ENCODE measurements around the gene PLA2G2E. TPM values are rescaled to one million over a fixed set of nuclear protein-coding genes. Genes with fewer than 3 reads are reported as not detected.
"Not testable (repeated sequence)": the region's sequence is repeated elsewhere in the genome, so short reads cannot be mapped to it uniquely, and the experiment has no call there.

Gene PLA2G2E
- polyA plus RNA-seq, 3 donors, result not detected

DNA sequence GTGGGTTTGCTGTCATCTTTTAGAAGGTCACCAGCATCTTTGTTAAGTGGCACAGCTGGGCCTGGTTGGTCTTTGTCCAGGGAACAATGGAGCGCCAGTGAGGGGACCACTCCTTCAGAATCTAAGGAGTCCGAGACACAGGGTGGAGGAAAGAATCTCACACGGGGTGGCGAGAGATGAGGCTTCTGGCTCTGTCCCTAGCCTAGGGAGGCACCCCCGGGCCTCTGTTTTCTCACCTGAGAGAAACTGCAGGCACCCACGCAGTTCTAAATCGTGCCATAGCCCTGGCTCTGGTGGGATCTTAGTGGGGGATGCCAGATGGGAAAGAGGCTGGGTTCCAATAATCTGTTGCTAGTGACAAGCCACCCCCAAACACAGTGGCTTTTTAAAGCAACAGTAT lies 10.9 kb upstream of the PLA2G2E start:
- no peak for DNase-seq (ENCODE audit: low read depth in 3 of 3, low spot score in 2 of 3)

DNA sequence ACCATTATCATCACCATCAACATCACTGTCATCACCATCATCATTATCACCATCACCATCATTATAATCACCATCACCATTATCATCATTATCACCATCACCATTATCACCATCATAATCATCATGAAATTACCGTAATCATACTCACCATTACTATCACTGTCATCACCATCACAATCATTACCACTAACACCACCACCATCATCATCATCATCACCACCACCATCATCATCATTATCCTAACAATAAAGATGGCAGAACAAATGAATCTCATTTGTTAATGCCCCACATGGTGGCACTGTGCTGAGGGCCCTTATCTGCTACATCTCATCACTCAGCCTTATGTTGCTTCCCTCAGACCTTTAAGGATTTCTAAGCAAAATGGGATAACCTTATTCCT lies 9.4 kb upstream of the PLA2G2E start:
- no peak for DNase-seq (ENCODE audit: low read depth in 3 of 3, low spot score in 2 of 3)

DNA sequence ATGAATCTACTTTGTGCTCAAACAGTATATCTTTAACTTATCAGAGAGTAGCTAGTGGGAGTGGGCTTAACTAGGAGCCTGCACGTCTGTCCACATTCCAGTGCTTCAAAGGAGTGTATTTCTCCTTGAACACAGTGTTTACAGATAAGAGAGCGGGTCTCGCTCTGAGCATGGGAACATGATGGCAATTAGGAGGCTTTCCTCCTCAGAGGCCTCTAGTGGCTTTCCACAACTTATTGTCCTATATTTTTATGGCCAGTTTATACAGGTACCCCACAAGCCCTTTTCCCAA lies 3.7 kb upstream of the PLA2G2E start:
- DNase-seq (ENCODE audit: low read depth in 3 of 3, low spot score in 2 of 3), result not testable (repeated sequence)

DNA sequence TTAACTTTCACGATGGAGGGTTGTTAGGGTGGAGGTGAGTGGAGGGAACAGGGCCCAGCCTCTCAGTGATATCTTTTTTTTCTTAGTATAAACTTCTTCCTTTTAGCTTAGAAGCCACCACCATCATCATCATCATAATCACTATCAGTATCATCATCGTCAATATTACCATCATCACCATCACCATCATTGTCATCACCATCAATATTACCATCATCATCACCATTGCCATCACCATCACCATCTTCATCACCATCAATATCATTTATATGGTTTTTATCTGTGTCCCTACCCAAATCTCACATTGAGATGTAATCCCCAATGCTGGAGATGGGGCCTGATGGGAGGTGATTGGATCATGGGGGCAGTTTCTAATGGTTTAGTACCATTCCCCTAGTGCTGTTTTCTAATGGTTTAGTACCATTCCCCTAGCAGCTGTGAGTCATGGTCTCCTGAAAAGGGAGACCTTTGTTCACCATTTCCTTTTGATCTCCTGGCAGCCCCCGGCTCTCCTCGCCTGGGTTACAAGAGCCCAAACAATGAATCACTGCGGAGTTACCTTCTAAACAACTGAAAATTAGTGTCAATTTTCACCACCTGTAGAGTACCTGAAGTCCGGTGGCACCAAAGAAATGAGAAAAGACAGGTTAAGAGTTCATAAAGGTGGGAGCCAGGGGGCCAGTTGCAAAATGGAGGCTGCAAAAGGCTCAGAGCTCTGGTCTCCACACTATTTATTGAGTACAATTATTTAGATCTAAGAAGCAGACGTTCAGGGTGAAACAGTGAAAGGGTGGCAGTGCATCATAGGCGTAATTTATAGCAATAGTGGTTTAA lies 3.1 kb upstream of the PLA2G2E start:
- no peak for DNase-seq (ENCODE audit: low read depth in 3 of 3, low spot score in 2 of 3)

DNA sequence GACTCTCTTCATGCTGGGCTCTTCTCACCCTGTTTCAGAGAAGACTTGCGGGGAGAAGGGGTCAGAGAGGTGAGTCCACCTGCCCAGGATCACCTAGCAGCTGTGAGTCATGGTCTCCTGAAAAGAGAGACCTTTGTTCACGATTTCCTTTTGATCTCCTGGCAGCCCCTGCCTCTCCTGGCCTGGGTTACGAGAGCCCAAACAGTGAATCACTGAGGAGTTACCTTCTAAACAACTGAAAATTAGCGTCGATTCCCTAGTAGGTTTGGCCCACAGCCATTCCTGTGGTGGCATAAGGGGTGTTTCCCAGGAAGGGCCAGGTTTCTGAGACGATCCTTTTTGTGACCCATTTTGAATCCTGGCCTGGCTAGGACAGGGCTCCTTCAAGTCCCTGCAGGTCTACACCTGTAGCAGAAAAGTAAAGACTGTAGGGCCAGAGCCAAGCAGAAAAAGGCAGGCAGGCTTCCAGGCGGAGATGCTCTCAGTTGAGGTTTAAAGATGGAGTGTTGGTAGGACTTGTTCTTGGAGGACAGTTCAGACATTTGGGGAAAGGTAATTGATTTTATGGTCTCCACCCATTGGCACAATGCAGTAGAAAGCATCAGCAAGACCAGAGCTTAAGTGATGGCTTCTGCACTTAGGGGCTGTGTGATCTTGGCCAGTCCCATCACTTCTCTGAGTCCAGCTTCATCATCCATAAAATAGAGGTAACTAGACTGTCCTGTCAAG lies 2.1 kb upstream of the PLA2G2E start:
- DNase-seq (ENCODE audit: low read depth in 3 of 3, low spot score in 2 of 3), result no peak

DNA sequence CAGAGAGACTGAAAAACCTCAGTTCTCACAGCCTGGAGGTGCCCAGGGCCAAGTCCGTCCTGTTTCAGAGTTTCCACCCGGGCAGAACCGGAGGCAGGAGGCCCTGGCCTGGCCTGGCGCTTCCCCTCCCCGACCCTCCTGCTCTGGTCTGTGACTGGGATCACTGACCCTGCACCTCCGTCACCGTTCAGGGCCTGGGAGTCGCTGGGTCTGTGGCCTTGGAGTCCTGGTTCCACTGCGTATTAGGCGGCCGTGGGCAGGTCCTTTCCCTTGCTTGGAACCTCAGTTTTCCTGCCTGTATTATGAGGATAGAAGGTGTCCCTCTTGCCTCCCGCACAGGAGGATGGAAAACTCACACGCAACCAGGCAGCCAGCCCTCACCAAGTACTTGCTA lies 533 bp upstream of the PLA2G2E start:
- no peak for DNase-seq (ENCODE audit: low read depth in 3 of 3, low spot score in 2 of 3)

DNA sequence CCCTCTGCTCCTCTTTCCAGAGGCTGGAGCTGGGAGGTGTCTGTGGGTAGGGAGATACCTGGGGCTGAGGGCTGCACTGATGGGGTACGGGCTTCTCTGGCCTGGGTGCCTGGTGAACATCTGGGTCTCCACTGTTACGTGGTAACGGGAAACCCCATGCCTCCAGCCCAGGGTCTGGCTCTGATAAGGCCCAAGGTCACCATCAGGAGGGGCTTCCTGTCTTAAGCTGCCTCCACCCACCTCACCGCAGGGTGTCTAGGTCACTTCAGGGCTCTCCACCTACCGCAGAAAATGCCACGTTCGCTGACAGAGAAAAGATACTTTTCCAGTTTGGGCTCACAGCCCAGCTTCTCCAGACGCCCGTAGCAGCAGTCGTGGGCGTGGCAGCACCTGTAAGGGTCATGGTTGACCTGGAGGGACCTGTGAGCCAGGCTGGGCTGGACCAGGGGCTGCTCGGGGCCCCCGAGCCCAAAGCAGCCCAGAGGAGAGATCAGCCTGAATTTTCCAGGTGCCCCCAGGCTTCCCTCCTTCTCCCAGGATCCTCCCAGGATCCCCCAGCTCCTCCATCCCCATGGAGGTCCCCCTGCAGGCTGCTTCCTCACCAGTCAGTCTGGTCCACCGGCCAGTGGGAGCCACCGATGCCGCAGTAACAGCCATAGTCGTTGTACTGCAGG lies 1.3 kb downstream of the PLA2G2E start:
- DNase-seq (ENCODE audit: low read depth in 3 of 3, low spot score in 2 of 3), result no peak

DNA sequence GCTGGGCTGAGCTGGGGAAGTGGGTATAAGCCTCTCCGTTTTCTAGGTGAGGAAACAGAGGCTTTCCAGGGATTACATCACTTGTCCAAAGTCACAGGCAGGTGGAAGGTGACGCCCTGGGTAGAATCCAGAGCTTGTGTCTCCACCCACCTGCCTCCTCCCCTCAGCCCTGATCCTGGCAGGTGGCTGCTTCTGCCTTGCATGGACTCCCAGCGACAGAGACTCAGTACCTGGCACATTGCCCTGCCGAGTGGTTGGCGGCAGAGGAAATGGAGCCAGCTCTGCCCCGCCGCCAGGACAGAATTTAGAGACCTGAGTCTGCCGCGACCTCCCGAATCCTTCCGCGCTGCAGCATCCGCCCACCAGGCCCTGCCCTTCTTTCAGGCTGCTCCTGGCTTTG lies 2.1 kb downstream of the PLA2G2E start:
- no peak for DNase-seq (ENCODE audit: low read depth in 3 of 3, low spot score in 2 of 3)

DNA sequence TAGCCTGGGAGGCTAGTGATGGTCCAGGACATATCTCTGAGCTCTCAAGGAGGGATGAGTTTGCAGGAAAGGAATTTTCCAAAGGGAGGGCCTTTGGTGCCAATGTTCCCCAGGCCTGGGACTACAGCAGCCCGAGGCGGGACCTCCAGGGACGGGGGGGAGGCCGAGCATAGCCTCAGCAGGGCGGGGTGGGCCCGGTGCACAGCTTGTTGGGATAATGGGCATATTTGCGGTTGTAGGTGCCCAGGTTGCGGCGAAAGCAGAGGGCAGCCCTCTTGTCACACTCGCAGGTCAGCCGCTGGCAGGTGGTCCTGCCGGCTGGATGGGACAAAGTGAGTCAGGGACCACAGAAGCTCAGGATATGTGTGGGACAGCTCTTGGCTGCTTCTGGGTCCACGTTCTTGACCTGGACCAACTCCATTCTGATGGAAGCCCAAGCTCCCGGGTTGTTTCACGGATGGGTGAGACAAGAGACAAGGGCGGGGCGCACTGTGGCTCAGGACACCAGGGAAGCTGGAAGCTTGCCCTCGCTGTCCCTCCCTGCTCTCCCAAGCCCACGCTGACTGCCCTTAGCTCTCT lies 3.2 kb downstream of the PLA2G2E start:
- DNase-seq (ENCODE audit: low read depth in 3 of 3, low spot score in 2 of 3), result no peak

DNA sequence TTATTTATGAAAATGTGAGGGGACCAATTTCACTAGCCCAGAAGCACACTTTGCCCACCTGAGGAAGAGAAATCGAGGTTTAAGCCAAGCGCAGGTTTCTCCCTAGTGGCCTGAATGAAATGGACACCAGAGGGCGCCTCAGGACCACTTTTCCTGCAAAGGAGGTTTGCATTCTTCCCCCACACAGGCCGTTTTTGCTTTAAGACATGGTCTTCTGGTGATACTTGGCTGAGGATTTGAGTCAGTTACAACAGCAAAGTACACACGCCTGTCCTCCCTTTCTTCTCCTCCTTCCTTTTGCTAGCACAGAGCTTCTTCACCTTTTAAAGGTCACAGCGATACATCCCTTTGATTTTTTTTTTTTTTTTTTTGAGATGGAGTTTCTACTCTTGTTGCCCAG lies 5.4 kb downstream of the PLA2G2E start:
- peak; percentile 50 to 72 (median 71) for DNase-seq (ENCODE audit: low read depth in 3 of 3, low spot score in 2 of 3)

DNA sequence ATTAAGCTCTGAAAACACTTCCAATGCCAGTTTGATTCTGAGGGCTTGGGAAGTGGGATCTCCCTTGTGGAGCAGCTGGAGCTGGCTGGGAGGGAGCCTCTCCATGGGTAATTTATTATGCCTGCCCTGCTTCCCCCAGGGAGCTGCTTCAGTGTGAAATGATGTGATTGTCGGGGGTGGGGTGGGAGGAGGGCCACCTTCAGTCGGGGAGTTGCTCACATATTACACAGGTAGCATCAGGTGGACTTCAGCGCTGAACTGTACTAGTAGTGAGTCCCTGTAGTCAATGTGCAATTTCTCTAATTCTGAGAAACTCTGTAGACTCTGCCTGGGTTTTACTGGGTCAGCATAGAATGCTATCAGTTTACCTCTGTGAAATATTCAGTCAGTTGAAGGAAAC lies 12.8 kb downstream of the PLA2G2E start:
- no peak for DNase-seq (ENCODE audit: low read depth in 3 of 3, low spot score in 2 of 3)

DNA sequence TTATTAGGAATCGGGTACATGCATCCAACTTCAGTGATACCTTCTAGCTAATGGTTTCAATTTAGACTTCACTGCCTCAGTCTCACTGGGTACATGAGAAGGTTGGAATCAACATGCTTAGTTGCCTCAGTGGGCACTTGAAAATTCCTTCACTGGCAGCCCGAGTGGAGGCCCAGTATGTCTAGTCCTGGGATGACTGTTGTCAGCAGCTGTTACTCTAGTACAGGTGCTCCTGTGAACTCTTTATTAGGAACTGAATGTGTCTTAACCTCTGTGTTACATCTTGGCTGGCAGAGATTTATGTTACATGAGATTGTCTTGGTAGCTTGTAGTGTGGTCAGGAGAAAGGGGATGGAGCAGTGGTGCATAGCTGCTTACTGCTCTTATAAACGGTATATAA lies 13.4 kb downstream of the PLA2G2E start:
- no peak for DNase-seq (ENCODE audit: low read depth in 3 of 3, low spot score in 2 of 3)

DNA sequence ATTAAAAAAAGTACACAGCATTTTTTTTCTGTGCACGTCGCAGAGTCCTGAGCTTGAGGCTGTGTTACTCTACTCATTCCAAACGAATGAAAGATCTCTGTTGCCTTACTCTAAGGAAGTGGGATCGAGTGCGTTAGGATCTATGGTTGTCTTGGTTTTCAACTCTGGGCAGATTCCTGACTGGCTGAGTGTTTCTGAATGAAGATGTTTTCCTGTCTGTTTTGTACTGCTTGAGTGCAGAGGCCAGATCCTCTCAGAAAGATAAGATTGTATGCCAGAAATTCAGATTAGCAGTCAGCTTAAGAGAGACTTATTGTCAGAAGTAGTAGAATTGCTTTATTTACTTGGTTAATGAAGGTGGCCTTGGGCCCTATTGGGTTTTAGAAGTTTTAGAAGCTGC lies 14.0 kb downstream of the PLA2G2E start:
- DNase-seq (ENCODE audit: low read depth in 3 of 3, low spot score in 2 of 3), result no peak

DNA sequence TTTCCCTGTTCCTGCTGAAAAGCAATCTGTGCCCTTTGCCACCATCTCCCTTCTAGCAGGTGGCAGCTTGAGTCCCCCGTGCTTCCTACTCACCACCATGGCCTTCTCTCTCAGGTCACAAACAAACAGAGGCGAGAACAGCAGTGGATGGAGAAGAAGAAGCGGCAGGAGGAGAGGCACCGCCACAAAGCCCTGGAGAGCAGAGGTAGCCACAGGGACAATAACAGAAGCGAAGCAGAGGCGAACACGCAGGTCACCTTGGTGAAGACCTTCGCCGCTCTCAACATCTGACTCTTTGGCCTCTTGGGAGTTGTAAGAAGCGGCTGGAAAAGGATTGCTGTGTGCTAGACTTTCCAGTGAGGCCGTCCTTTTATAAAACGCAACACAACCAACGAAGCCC lies 16.0 kb downstream of the PLA2G2E start:
- no peak for DNase-seq (ENCODE audit: low read depth in 3 of 3, low spot score in 2 of 3)

DNA sequence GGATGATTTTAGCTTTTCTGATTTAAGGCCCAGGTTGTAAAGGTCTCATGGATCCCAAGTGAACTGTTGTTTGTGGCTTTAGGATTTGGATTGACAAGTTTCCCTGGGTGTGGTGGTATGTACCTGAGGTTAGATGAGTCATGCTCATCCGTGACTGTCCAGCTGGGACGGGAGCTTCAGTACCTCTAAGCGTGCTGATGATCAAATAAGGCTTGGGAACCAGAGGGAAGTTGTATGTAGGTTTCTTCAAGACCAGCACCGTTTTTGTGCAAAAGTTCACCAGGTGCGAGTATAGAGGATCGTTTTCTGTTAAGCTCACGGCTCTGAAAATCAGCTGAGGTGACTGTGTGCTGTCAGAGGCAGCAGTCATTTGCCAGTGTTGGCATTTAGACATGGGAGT lies 19.8 kb downstream of the PLA2G2E start:
- no peak for DNase-seq (ENCODE audit: low read depth in 3 of 3, low spot score in 2 of 3)

DNA sequence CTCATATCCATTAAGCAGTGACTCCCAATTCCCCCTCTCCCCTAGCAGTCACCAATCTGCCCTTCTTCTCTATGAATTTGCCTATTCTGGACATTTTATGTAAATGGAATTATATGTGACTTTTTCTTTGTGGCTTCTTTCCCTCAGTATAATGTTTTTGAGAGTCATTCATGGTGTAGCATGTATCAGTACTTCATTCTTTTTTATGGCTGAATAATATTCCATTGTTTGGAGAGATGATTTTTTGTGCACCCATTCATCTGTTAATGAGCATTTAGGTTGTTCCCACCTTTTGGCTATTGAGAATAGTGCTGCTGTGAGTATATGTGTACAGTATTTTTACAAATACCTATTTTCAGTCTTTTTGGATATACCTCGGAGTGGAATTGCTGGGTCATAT lies 21.8 kb downstream of the PLA2G2E start:
- no peak for DNase-seq (ENCODE audit: low read depth in 3 of 3, low spot score in 2 of 3)

DNA sequence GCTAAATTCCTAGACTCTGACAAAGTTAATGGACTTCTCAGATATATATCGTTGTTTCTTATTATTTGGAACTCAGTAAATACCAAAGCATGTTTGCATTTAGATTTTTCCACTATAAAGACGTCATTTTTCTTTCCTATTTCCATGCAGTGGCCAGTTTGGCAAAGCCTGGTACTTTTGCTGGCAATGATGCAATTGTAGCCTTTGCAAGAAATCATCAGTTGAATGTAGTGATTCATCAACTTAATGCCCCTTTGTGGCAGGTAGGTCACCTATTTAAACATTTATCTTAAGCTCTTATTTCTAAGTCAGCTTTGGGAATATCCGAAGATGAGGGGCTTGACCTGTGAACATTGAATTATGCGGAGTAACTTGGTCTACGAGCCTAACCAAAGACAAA lies 29.2 kb downstream of the PLA2G2E start:
- no peak for DNase-seq (ENCODE audit: low read depth in 3 of 3, low spot score in 2 of 3)

DNA sequence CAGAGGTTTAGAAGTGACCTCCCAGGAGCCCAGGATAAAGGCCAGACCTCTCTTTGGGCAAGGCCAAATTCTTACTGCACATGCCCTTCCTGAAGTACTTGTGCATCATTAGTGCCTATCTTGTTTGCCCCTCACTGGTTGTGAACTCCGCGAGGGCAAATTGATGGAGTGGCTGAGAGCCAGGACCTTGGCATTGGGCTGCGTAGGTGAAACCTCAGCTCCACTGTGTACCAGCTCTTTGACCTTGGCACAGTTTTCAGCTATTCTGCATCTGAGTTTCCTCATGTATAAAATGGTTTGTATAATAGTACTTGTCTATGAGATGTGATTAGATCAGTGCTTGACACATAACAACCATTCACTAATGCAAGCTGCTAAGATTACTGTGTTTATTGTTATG lies 29.7 kb downstream of the PLA2G2E start:
- no peak for DNase-seq (ENCODE audit: low read depth in 3 of 3, low spot score in 2 of 3)

DNA sequence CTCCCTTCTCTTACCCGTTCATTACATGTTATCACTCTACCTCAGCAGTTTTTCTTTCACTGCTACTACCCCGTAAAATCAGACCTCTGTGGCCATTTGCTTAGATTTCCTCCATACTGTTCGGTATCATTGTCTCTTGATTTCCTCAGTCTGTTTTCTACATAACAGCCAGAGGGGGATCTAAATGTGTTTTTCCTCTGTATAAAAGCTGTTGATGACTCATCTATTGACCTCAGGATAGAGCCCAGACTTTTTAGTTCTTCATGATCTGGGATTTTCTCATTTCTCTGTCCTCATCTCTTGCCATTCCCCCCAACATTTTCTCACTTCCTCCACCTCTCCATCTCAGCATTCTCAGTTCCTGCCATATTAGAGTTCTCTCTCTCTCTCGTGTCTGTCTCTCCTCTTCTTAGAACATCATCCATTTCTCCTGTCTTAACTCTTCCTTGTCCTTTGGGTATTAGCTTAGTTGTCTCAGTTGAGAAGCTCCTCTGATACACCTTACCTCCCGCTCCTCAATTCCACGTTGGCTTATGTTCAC lies 30.7 kb downstream of the PLA2G2E start:
- no peak for DNase-seq (ENCODE audit: low read depth in 3 of 3, low spot score in 2 of 3)

DNA sequence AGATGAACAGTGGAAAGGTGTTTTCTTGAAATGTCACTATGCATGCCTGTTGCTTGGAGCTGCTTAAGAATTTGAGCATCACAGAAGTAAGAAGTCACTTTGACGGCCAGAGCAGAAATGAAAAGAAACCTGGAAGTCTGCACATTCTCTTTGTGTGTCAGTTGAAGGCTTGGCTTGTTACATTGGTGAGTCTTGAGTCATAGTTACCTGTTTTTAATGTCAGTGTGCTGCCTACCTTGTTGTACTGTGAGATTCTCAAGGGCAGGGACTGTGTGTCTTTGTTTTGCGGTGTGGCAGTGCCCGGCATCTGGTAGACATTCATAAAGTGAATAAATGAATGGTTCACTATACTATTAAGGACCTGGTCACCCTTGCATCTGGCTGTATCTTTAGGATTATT lies 31.3 kb downstream of the PLA2G2E start:
- no peak for DNase-seq (ENCODE audit: low read depth in 3 of 3, low spot score in 2 of 3)

DNA sequence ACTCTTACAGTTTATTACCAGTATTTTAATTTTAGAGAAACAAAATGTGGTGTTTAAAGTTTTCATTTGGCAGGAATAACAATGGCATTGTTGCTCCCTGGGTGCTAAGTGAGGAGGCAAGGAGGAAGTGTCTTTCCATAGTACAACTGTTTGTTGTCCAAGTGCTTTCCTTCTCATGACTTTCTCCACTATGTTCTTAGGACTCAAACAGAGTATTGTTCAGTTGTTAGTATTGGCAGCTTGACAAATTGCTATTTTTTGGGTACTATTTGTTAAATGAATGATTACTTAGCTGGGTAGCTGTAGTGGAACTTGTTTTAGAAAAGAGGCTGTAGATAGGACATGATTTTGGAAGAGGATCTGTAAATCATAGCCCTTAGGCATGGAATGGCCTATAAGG lies 33.8 kb downstream of the PLA2G2E start:
- no peak for DNase-seq (ENCODE audit: low read depth in 3 of 3, low spot score in 2 of 3)

Data from right renal cortex interstitium (tissue), 3 donors.